GM19043 (cell line): ENCODE measurements around the gene MRPS10.
"Not testable (repeated sequence)": the region's sequence is repeated elsewhere in the genome, so short reads cannot be mapped to it uniquely, and the experiment has no call there.

Experiments used
- ATAC-seq: cut with Tn5 transposase; IDR thresholded peaks from one replicate; pipeline ENCODE4 v1.9.1; 2021; ENCODE audit warnings: low read depth; ENCODE audit not compliant: unreplicated experiment

Gene MRPS10

GRCh38 chr6:42182101-42182500 lies 35.6 kb downstream of the MRPS10 start:
- no peak for ATAC-seq

DNA sequence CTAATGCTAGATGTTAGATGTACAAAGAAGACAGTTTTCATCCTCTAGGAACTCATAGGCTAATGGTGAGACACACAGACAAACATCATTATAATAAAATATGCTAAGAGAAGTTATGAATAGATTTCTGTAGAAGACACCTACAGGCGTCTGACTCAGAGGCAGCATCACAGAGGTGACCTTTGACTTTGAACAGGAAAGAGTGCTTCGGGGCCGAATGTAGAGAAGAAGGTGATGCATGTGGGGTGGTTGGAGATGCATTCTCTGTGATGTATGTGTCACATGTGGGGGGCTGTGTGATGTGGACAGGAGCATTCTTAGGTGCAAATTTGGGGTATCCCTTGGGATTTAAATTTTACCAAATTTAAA lies 37.7 kb downstream of the MRPS10 start:
- ATAC-seq, result no peak

- ATAC-seq, result no peak
These were observed 38.3 kb downstream of the MRPS10 start for GRCh38 chr6:42179261-42179944.

GRCh38 chr6:42177514-42178364 lies 39.9 kb downstream of the MRPS10 start:
- ATAC-seq, result no peak

- ATAC-seq, result no peak
These were observed 40.7 kb downstream of the MRPS10 start for GRCh38 chr6:42176981-42177380.

DNA sequence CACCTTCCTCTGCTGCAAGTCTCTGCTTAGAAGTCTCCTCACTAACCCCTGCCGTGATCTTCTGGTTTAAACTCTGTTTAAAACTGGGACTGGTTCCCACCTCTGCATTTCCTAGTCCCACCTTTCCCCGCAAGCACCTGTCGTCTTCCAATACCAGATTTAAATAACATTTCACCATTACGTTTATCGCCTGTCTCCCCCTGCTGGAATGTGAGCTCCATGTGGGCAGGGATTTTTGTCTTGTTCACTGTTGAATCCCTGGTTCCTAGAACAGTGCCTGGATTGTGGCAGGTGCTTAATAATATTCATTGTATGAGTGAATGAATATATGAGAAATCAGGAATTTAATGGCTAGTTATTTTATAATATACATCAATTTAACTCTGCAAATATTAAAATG lies 41.8 kb downstream of the MRPS10 start:
- ATAC-seq, result no peak

- no peak for ATAC-seq
These were observed 44.6 kb downstream of the MRPS10 start, which contains the start of gene GUCA1A for GRCh38 chr6:42173101-42173500. TSS of gene GUCA1A (plus strand) at chr6:42173364. CDS start at chr6:42173614, 250 bp downstream.

GRCh38 chr6:42171813-42172581 lies 45.7 kb downstream of the MRPS10 start:
- ATAC-seq, result no peak

DNA sequence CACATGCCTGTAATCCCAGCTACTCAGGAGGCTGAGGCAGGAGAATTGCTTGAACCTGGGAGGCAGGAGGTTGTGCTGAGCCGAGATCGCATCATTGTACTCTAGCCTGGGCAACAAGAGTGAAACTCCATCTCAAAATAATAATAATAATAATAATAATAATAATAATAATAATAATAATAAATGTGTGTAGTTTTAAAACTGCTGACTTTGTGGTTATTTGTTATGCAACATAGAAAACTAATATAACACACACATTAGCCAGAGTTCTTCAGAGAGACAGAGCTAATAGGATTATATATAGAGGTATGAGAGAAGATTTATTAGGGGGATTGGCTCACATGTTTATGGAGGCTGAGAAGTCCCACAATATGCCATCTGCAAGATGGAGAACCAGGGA lies 47.9 kb downstream of the MRPS10 start:
- ATAC-seq, result not testable (repeated sequence)

DNA sequence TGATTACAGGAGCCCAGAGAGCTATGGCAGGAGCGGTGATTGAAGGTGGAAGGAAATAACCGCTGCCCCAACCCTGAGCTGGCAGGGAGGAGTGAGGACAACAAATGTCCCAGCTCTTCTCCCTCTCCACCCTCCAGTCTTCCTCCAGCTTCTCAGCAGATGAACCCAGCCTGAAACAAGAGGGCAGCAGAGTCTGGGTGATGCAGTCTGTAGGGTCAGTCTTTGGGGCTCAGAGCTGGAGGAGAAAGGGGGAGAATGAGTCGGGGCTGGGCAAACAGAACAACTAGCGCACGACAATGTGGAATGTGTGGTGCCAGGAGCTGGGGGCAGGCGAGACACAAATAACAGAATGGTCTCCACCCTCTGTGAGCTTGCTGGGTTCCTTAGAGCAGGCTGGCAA lies 49.0 kb downstream of the MRPS10 start:
- no peak for ATAC-seq

DNA sequence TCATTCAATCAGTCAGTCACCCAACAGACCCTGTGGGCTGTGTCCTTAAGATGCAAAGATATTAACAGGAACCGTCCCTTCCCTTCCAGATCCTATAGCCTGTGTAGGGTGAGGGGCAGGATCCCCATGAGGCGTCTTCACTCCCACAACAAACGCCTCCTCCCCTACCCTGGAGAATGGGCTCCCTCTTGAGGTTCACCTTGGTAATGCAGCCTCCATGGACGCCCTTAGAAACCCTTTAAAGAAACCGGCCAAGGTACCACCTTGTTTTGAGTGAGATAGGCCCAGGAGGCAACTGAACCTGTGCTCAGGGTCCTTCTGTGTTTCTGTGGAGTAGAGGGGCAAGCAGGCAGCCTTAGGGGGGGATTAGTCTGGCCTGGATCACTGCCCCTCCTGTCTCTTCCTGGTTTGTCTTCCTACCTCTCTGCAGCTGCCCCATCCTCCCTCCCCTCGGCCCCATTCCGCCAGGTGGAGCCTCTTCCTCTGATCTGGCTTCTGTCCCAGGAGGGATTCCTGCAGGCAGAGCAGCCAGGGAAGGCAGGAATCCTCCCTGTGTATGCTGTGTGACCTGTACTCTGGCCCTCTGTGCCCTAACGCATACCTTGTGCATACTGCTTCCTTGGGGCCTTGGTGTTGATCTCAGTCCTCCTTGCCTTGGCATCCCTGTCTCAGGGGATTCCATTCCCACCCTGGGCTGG lies 51.1 kb downstream of the MRPS10 start:
- no peak for ATAC-seq

GRCh38 chr6:42165016-42165415 lies 52.6 kb downstream of the MRPS10 start:
- no peak for ATAC-seq

DNA sequence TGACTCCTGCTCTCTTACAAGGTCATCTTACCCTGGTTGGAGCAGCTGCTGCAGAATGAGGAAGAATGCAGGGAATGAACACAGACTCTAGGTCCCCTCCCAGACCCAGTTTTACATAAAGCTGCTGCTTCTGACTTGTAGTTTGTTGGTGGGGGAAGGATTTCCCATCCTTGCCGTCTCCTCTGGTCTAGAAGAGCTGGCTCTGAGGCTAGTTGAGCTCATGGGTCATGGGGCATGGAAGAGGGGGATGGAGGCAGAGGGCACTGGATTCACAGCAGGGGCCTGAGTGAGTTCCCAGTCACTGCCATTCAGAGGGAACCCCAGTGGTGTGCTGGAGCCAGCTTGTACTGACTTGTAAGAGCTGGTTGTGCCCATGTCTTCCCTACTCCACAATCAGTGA lies 53.7 kb downstream of the MRPS10 start:
- no peak for ATAC-seq

- ATAC-seq, result no peak
These were observed 54.8 kb downstream of the MRPS10 start for GRCh38 chr6:42162812-42163211.

DNA sequence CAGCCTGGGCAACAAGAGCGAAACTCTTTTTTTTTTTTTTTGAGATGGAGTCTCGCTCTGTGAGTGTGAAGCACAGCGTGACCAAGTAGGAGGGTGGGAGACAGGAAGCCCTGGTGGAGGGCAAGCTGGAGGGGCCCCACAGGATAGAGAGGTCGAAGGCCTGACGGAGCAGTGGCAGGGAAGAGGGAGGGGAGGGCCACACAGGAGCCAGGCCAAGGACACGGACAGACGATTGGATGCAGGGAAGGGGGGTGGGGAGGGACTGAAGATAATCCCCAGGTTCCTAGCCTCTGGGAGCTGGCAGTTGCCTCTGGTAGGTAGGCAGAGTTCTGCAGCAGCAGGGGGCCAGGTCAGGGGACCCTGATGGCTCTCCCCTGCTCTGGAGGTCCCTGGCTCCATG lies 55.3 kb downstream of the MRPS10 start:
- no peak for ATAC-seq

DNA sequence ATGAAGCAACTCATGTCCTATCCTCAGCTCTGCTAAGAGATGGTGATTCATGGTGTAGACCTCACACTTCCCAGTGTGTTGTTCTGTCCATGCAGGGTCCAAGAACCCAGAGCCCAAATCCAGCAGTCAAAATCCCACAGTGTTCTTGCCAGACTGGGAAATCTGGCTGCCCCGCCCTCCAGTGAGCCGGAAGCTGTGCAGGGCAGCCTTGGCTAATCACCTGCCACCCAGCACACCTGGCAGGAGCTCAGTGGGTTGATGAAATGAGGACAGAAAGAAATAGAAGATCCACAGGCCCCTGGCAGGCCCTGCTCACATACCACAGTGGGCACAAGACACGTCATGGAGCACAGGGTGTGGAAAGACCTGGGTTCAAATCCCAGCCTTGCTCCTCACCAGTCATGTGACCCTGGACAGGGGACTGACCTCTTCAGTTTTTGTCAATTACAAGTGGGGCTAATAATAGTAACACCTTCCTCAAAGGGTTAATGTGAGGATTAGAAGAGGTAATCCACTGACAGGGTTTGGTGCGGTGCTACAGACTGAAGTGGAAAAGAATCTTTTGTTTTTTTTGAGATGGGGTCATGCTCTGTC lies 58.1 kb downstream of the MRPS10 start:
- no peak for ATAC-seq

- no peak for ATAC-seq
These were observed 59.0 kb downstream of the MRPS10 start for GRCh38 chr6:42158631-42159030.

DNA sequence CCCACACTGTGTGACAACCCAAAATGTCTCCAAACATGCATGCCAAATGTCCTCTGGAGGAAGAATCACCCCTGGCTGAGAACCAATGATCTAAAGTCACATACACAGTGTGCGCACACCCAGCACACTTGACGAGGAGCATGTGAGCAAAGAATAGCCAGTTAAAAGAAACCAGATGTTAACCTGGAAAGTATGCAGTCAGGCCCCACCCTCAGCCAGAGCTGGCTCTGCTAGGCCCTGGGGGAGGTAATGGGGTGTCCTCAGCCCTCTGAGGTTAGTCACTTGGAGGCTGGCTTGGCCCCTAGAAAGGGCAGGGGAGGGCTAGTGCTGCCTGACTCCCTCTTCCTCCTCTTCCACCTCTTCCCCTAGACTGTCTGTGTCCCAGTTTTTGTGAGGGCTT lies 59.6 kb downstream of the MRPS10 start:
- ATAC-seq, result no peak
